Measurements from ENCODE around the gene FSTL4. TPM values are rescaled to one million over a fixed set of nuclear protein-coding genes. Genes with fewer than 3 reads are reported as not detected.

The FSTL4 gene
- polyA plus RNA-seq, 1 donor from 2014 or later = 0.57 TPM

- no peak overlapping the region for H3K4me2 ChIP-seq (ENCODE audit: low read length)
- H3K36me3 ChIP-seq (ENCODE audit: insufficient read depth, low read length) = no peaks in the 10 kb centered on the region
- no peak overlapping the region for H2AFZ ChIP-seq (ENCODE audit: low read depth, low read length)
- no peaks in the 10 kb centered on the region for H3K79me2 ChIP-seq (replicated peaks; ENCODE audit: insufficient read depth, low read length)
- no peaks in the 10 kb centered on the region for H3K9me3 ChIP-seq (ENCODE audit: low read length)
- no peak overlapping the region for H3K9ac ChIP-seq (ENCODE audit: low read length)
- H3K4me3 ChIP-seq (ENCODE audit: low read length) = no peak overlapping the region
- no peaks in the 10 kb centered on the region for H3F3A ChIP-seq (ENCODE audit: insufficient read depth, low read length, poor library complexity, severe bottlenecking)
- no peaks in the 10 kb centered on the region for H3K27me3 ChIP-seq (ENCODE audit: insufficient read depth, low read depth, low read length)
- H3K9me2 ChIP-seq (ENCODE audit: insufficient read depth, low read length) = no peaks in the 10 kb centered on the region
- no peaks in the 10 kb centered on the region for H4K20me1 ChIP-seq (ENCODE audit: insufficient read depth)
- TF ChIP-seq MXI1 (conservative IDR thresholded peaks at IDR 0.05; ENCODE audit: poor library complexity, severe bottlenecking) (no peak), RAD21 (conservative IDR thresholded peaks at IDR 0.05) (no peak), TAF1 (IDR thresholded peaks at IDR 0.05; ENCODE audit: low read depth) (no peak), CTCF (IDR thresholded peaks at IDR 0.05; ENCODE audit: poor library complexity, severe bottlenecking) (no peak), POLR2AphosphoS5 (IDR thresholded peaks at IDR 0.05) (no peak), EP300 (conservative IDR thresholded peaks at IDR 0.05; ENCODE audit: poor library complexity, severe bottlenecking) (no peak), SMC3 (conservative IDR thresholded peaks at IDR 0.05; ENCODE audit: poor library complexity) (no peak), REST (IDR thresholded peaks at IDR 0.05; ENCODE audit: borderline replicate concordance) (no peak), EZH2 (IDR thresholded peaks at IDR 0.05; ENCODE audit: borderline replicate concordance, insufficient read depth, low read length, poor library complexity, severe bottlenecking) (no peak)
- H3K27ac ChIP-seq (ENCODE audit: low read length) = no peak overlapping the region
These were observed 295.7 kb downstream of the FSTL4 start for GRCh38 chr5:133316346-133317343.

- H3K4me3 ChIP-seq (ENCODE audit: low read length) = no peak overlapping the region
- H4K20me1 ChIP-seq (ENCODE audit: insufficient read depth) = no peaks in the 10 kb centered on the region
- H3K27me3 ChIP-seq (ENCODE audit: insufficient read depth, low read depth, low read length) = no peaks in the 10 kb centered on the region
- no peaks in the 10 kb centered on the region for H3K36me3 ChIP-seq (ENCODE audit: insufficient read depth, low read length)
- H3K9ac ChIP-seq (ENCODE audit: low read length) = no peak overlapping the region
- H3K27ac ChIP-seq (ENCODE audit: low read length) = no peak overlapping the region
- no peaks in the 10 kb centered on the region for H3K79me2 ChIP-seq (replicated peaks; ENCODE audit: insufficient read depth, low read length)
- H3K4me2 ChIP-seq (ENCODE audit: low read length) = no peak overlapping the region
- H3K9me3 ChIP-seq (ENCODE audit: low read length) = no peaks in the 10 kb centered on the region
- no peaks in the 10 kb centered on the region for H3K9me2 ChIP-seq (ENCODE audit: insufficient read depth, low read length)
- no peak overlapping the region for H2AFZ ChIP-seq (ENCODE audit: low read depth, low read length)
- no peak for TF ChIP-seq CTCF (IDR thresholded peaks at IDR 0.05; ENCODE audit: poor library complexity, severe bottlenecking)
- TF ChIP-seq EP300 (conservative IDR thresholded peaks at IDR 0.05; ENCODE audit: poor library complexity, severe bottlenecking) = no peak
- no peak for TF ChIP-seq POLR2AphosphoS5 (IDR thresholded peaks at IDR 0.05)
- no peak for TF ChIP-seq RAD21 (conservative IDR thresholded peaks at IDR 0.05)
- TF ChIP-seq EZH2 (IDR thresholded peaks at IDR 0.05; ENCODE audit: borderline replicate concordance, insufficient read depth, low read length, poor library complexity, severe bottlenecking) = no peak
- H3F3A ChIP-seq (ENCODE audit: insufficient read depth, low read length, poor library complexity, severe bottlenecking) = no peaks in the 10 kb centered on the region
These were observed 298.3 kb downstream of the FSTL4 start for GRCh38 chr5:133314086-133314485.

Measured in neural cell (in vitro differentiated cells).